GM21717 (cell line): ENCODE results near the gene TTLL1.
"Not testable (repeated sequence)": the region's sequence is repeated elsewhere in the genome, so short reads cannot be mapped to it uniquely, and the experiment has no call there.

Source experiments
- ATAC-seq: cut with Tn5 transposase; IDR thresholded peaks from one replicate; pipeline ENCODE4 v1.9.1; 2021; ENCODE audit warnings: mild to moderate bottlenecking, moderate library complexity; ENCODE audit not compliant: unreplicated experiment

Gene TTLL1

GRCh38 chr22:43078522-43078921 is 10.7 kb downstream of the TTLL1 start:
- no peak for ATAC-seq

- no peak for ATAC-seq
Measured at GRCh38 chr22:43077121-43077877, 11.9 kb downstream of the TTLL1 start.

DNA sequence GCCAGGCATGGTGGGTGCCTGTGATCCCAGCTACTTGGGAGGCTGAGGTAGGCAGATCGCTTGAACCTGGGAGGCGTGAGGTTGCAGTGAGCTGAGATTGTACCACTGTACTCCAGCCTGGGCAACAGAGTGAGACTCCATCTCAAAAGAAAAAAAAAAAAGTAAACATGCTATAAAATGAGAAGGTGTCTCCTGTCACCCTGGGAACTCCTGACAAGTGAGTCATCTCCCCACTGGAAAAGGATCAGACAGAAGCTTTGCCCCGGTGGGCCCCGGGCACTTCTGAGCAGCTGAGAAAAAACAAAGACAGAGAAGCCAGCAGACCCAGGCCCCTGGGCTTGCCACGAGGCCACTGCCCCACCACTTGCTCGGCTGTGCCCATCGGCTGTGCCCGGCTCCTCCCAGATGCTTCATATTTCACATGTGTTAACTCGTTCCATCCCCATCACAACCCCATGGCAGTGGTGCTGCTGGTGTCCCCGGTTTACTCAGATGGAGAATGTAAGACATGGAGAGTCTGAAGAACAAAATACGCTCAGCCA is 22.3 kb downstream of the TTLL1 start:
- ATAC-seq: no peak

- no peak for ATAC-seq
Measured at GRCh38 chr22:43066134-43066533, 23.1 kb downstream of the TTLL1 start.

DNA sequence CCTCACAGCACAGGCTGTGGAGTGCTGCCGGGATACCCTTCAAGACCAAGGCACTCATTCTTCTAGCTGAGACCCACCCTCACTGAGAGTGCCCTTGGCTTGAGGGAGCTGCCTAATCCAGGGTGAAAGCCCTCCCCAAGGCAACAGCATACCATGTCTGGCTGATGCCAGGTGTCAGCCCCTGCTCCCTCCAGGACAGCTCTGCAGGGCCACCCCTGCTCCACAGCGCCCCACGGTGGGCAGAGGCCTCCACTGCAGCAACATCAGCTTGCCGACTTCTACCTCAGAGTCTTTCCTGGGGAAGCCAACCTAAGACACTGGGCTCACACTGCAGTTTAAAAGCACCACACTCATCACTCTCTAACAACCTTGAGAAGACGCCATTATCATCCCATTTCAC is 29.0 kb downstream of the TTLL1 start:
- no peak for ATAC-seq

- no peak for ATAC-seq
Measured at GRCh38 chr22:43057641-43058040, 31.6 kb downstream of the TTLL1 start.

DNA sequence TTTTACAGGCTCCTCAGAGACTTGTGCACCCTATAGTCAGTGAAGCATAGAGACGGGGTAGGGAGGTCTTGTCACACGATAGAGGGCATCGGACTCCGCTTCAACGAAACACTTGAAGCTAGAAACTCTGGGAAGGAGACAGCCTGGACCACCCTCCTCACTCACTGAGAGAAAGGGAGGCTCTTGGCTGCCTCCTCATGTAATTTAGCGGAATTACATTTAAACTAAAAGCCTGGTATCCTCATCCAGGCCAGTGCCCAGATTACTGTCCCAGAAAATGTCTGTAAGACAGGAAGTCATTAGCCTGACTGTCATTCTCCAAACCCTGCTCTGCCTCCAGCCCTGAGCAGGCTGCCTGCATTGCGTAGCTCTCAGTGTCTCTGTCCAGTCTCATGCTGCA is 36.0 kb downstream of the TTLL1 start:
- no peak for ATAC-seq

DNA sequence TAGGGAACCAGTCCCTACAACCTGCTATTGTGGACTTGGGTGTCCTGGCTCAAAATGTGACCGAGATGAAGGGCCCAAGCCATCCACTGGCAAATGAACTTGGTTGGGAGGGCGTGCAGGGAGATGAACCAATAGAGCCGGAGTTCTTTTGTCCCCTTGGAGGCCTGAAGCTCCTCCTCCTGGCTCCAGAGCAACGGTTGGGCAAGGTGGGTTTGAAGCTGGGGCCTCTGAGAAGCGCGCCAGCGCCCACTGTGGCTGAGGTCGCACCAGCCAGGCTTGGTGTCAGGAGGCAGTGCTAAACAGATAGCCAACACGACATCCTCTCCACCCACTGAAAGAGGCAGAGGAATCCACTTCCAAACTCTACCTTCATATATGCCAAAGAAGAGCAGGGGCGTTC is 38.2 kb downstream of the TTLL1 start:
- ATAC-seq: no peak

GRCh38 chr22:43047605-43048004 is 41.6 kb downstream of the TTLL1 start:
- ATAC-seq: no peak

- ATAC-seq: no peak
Measured at GRCh38 chr22:43044290-43044712, 44.9 kb downstream of the TTLL1 start.

DNA sequence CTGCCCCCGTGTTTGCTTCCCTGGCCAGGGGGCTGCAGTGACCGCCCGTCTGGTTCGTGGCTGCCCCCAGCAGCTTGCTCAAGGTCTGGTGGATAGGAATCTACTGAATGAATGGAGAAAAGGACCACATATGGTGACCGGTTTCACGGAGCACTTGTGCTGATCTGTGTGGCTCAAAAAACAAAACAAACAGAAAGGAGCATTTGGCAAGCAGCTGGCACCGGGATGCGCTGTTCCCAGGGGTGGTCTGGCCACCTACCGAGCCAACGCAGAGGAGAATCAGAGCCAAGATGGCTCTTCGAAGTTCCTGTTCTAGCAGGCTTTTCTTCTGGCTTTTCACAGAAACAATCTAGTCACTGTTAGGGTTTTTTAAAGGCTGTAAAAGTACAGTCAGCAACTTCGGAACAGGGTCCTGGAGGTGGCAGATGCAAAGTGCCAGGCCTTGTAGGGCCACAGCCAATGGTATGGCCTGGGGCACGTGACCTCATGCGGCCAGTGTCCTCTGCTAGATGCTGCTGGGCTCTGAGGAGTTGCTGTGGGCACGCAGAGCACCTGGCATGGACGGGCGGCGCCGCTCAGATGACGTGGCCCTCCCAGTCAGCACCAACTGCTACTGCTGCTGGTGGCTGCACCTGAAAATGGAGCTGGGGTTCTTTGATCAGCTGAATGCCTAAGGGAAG is 47.0 kb downstream of the TTLL1 start:
- ATAC-seq: no peak

GRCh38 chr22:43039800-43040199 is 49.4 kb downstream of the TTLL1 start:
- no peak for ATAC-seq

DNA sequence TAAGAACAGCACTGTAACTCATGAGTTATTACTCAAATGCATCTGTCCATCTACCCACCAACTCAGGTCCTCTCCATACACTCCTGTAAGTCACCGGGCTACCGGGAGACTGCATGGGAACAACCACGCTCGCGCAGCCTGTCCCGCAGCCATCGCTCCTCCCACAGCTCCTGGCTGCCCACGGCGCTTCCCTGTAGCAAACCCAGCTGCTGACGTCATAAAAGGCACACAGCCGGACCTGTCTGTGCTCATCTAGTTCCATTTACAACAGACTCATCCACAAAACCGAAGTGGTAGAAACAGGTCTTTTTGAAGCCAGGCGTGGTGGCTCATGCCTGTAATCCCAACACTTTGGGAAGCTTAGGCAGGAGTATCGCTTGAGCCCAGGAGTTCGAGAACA is 50.9 kb downstream of the TTLL1 start:
- ATAC-seq: no peak

DNA sequence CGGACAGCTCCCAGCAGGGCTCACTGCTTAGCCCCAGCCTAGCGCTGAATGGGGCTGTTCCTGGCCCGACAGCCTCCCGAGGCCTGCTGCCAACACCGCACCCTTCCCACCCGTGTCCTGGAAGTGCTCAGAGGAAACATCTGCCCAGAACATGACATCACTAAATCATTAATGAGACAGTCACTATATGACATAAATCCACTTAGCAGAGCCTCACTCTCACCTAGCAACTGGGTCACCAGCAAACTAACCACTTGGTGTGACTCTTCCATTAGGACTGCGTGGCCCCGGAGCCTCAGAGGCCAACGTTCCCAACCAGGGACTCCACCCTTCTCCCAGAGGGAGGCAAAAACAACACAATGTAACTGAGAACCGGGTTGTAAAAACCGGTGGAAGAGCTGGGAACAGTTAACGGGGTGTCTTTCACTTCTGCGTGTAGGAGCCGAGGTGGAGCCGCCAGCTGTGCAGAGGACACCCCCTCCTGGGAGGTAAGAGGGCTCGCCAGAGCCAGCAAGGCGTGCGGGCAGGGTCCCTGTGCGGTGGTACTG is 52.8 kb downstream of the TTLL1 start:
- no peak for ATAC-seq

DNA sequence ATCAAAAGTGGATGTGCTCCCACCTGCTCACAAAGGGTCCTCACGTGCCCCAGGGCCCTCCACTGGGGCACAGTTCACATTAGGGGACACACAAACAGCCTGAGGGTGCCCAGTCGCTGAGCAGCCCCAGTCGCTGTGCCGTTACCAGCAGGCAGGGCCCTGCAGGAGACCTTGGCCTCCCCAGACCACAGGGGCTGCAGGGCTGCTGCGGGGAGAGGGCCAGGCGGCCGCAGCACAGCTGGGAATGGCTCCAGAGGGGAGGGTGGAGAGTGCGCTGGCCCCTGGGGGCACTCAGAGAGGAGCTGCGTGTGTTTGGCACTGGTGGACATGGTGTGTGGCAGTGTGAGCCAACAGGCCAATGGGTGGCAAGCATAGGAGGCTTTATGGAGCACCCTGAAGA is 53.9 kb downstream of the TTLL1 start:
- no peak for ATAC-seq

- ATAC-seq: no peak
Measured at GRCh38 chr22:43031617-43032016, 57.6 kb downstream of the TTLL1 start.

- ATAC-seq: no peak
Measured at GRCh38 chr22:43018615-43019014, 70.6 kb downstream of the TTLL1 start.

- ATAC-seq: no peak
Measured at GRCh38 chr22:43017525-43018460, 71.4 kb downstream of the TTLL1 start.

GRCh38 chr22:43016150-43016549 is 73.0 kb downstream of the TTLL1 start:
- ATAC-seq: not testable (repeated sequence)

DNA sequence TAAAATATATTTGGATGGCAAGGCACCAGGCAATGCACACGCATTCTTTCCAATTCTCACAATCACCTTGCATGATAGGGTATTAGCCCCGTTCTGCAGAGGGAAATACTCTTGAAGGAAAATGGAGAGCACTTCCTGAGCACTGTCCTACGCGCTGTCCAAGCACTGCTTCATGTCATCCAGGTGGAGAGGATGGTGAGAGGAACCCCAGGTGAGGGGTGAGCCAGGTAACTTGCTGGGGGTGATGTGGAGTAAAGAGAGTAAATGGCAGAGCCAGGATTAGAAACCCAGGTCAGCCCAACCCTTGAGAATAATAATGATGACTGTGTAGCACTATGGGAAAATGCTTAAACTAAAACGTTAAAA is 73.5 kb downstream of the TTLL1 start:
- no peak for ATAC-seq
